Measurements from ENCODE around the gene KCNQ2. TPM values are rescaled to one million over a fixed set of nuclear protein-coding genes. Genes with fewer than 3 reads are reported as not detected.

Gene KCNQ2
- total RNA-seq, 4 donors from 2014 or later, result 0.76 TPM; not detected in 3

- TF ChIP-seq EP300 (IDR thresholded peaks at IDR 0.05) (no peak), POLR2A (IDR thresholded peaks at IDR 0.05) (no peak), POLR2AphosphoS5 (IDR thresholded peaks at IDR 0.05) (no peak), CTCF (IDR thresholded peaks at IDR 0.05) (no peak)
- H3K27me3 ChIP-seq, result peaks cover 97% of the 10 kb centered on the region
- H3K4me1 ChIP-seq, result peaks cover 15% of the 10 kb centered on the region
- H3K27ac ChIP-seq, result no peak overlapping the region
- H3K36me3 ChIP-seq, result no peaks in the 10 kb centered on the region
- H3K4me3 ChIP-seq, result no peak overlapping the region
- no peaks in the 10 kb centered on the region for H3K9me3 ChIP-seq
- WGBS, result 23% methylated on average over 11 of the region's 30 CpGs
- no peak for DNase-seq (ENCODE audit: low spot score in 2 of 2)
Measured at GRCh38 chr20:63473555-63474449, 1.3 kb upstream of the KCNQ2 start.

GRCh38 chr20:63472862-63473390, 471 bp upstream of the KCNQ2 start:
- Histone ChIP-seq H3K4me3 (no peak overlapping the region), H3K9me3 (no peaks in the 10 kb centered on the region), H3K27me3 (peaks cover 97% of the 10 kb centered on the region), H3K27ac (no peak overlapping the region), H3K36me3 (no peaks in the 10 kb centered on the region), H3K4me1 (peaks cover 15% of the 10 kb centered on the region)
- no peak for DNase-seq (ENCODE audit: low spot score in 2 of 2)
- TF ChIP-seq POLR2A (IDR thresholded peaks at IDR 0.05) (no peak), CTCF (IDR thresholded peaks at IDR 0.05) (no peak), EP300 (IDR thresholded peaks at IDR 0.05) (no peak), POLR2AphosphoS5 (IDR thresholded peaks at IDR 0.05) (no peak)
- 46% methylated on average over 13 of the region's 13 CpGs for WGBS

GRCh38 chr20:63471717-63471980, 806 bp downstream of the KCNQ2 start:
- H3K4me3 ChIP-seq, result peak overlapping the region; percentile 32
- H3K27me3 ChIP-seq, result peaks cover 92% of the 10 kb centered on the region
- no peaks in the 10 kb centered on the region for H3K36me3 ChIP-seq
- TF ChIP-seq EP300 (IDR thresholded peaks at IDR 0.05) (no peak), POLR2A (IDR thresholded peaks at IDR 0.05) (no peak), CTCF (IDR thresholded peaks at IDR 0.05) (no peak), POLR2AphosphoS5 (IDR thresholded peaks at IDR 0.05) (no peak)
- no peak for DNase-seq (ENCODE audit: low spot score in 2 of 2)
- no CpG with 5 or more reads among the region's 27 CpGs for WGBS
- peaks cover 15% of the 10 kb centered on the region for H3K4me1 ChIP-seq
- H3K27ac ChIP-seq, result no peak overlapping the region
- no peaks in the 10 kb centered on the region for H3K9me3 ChIP-seq

GRCh38 chr20:63471002-63471716, 1.3 kb downstream of the KCNQ2 start:
- H3K9me3 ChIP-seq, result no peaks in the 10 kb centered on the region
- H3K27ac ChIP-seq, result no peak overlapping the region
- DNase-seq (ENCODE audit: low spot score in 2 of 2), result no peak
- no CpG with 5 or more reads among the region's 46 CpGs for WGBS
- no peaks in the 10 kb centered on the region for H3K36me3 ChIP-seq
- no peak for TF ChIP-seq POLR2A (IDR thresholded peaks at IDR 0.05)
- TF ChIP-seq EP300 (IDR thresholded peaks at IDR 0.05), result no peak
- TF ChIP-seq POLR2AphosphoS5 (IDR thresholded peaks at IDR 0.05), result no peak
- TF ChIP-seq CTCF (IDR thresholded peaks at IDR 0.05), result no peak
- peaks cover 95% of the 10 kb centered on the region for H3K27me3 ChIP-seq
- peaks cover 15% of the 10 kb centered on the region for H3K4me1 ChIP-seq
- no peak overlapping the region for H3K4me3 ChIP-seq

- peaks cover 15% of the 10 kb centered on the region for H3K4me1 ChIP-seq
- H3K4me3 ChIP-seq, result no peak overlapping the region
- H3K9me3 ChIP-seq, result no peaks in the 10 kb centered on the region
- WGBS, result 73% methylated on average over 4 of the region's 10 CpGs
- DNase-seq (ENCODE audit: low spot score in 2 of 2), result no peak
- no peaks in the 10 kb centered on the region for H3K36me3 ChIP-seq
- TF ChIP-seq CTCF (IDR thresholded peaks at IDR 0.05) (no peak), EP300 (IDR thresholded peaks at IDR 0.05) (no peak), POLR2A (IDR thresholded peaks at IDR 0.05) (no peak), POLR2AphosphoS5 (IDR thresholded peaks at IDR 0.05) (no peak)
- no peak overlapping the region for H3K27ac ChIP-seq
- H3K27me3 ChIP-seq, result peaks cover 95% of the 10 kb centered on the region
Measured at GRCh38 chr20:63470410-63470809, 2.0 kb downstream of the KCNQ2 start.
